Activated gamma-delta T cell treated with anti-CD3 and anti-CD28 coated beads, Interleukin-2, amount 50 U/mL, for 16 hours (primary cell): ENCODE data around the gene BACE2.
A peak's percentile ranks its signal among the peaks of the same experiment; 100 is the strongest.

ENCODE experiments used
- DNase-seq: peaks from one replicate; pipeline ENCODE4 v3.0.0-alpha.2; 2020; ENCODE audit warnings: low read depth

Gene BACE2

DNA sequence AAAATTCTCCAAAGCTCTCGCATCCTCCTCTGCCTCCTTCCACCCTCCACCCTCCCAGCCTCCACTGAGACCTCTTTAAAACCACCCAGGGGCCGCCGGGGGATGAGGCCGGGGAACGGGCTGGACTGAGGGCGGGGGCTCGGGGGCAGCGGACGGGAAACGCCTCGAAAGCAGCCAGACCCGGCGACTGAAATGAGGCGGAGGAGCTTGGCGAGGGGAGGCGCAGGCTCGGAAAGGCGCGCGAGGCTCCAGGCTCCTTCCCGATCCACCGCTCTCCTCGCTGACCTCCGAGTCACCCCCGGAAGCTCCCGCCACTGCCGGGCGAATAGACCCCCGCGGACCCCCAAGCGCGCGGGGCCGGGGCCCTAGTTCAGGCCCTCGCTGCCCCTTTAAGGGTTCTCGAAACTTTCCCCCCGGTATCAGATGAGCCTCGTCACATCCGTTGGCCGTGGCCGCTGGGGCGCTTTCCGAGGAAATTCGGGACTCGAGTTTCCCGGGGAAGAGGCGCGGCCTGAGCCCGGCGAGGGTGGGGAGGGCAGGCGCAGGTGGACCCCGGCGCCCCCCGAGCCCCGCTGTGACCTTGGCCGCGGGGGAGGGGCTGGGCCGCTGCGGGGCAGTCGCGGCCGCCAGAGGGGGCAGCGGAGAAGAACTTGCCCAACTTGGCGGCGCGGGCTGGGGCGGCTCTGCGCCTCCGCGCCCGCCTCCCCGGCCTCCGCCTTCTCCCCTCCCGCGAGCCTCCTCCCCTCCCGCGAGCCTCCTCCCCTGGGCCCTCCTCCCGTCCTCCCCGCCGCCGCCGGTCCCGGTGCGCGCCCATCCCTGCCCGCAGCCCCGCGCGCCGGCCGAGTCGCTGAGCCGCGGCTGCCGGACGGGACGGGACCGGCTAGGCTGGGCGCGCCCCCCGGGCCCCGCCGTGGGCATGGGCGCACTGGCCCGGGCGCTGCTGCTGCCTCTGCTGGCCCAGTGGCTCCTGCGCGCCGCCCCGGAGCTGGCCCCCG lies at the start of gene BACE2:
Gene BACE2, plus strand, starts transcription at position 813 of the 995 bp plus-strand sequence. Its CDS starts 104 bp downstream, at position 917.
- no peak for DNase-seq

DNA sequence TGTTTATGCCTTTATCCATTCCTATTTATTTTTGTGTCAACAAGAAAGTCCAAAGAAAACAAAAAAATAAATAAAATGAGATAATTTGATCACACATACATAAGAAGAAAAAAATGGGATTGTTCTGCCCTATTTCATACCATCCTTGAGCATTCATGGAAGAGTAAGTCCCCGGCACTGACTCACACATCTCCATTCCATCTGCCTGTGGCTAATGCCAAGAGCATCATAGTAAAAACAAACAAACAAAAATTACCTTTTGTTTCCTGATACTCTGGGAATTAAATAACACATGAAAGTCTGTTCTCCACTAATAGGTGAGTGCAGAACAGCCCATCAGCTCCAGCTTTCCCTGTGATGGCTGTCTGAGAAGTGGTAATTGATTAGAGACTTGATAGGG lies 48.1 kb upstream of the BACE2 start:
- no peak for DNase-seq

DNA sequence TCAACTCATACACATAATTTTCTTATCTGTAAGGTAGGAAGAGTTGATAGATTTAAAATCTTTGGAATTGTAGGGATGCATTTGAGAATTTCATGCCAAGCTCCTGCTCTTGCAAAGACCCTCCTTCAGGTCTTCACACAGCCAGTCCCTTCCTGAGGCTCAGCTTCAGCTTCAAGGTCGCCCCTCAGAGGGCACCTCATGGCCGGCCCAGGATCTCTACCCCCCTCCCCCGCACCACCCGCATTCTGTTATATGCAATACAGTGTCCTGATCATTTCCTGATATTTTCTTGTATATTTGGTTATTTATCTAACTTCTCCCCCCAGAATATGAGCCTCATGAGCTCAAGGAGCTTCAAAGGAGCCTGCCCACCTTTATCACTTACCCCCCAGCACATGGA lies 47.0 kb upstream of the BACE2 start:
- DNase-seq: no peak

DNA sequence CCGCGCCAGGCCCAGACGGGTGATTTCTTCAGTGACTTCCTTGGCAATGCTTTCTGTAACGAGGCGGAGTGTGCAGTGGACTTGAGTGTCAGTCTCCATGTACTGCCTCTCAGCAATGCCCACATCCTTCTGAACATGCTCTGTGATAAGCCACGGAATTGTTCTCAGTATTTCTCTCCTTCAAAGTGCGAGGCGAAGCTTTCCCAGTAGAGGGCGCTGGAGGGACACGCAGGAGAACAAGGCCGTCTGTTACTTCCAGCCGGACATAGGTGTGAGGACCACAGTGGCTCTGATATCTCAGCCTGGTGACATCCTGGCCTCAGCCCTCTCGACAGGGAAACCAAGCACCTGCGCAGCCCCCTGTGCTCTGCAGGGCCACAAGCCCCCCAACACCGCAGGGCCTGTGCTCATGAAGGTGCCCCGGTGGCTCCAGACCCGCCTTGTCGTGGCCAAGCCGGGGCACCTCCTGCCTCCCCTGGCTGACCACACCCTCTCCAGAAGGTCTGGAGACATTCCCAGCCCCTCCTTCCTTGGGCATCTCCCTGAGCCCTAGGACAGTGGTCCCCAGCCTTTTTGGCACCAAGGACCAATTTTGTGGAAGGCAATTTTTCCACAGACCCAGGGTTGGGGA lies 46.1 kb upstream of the BACE2 start:
- peak; percentile 7 for DNase-seq

DNA sequence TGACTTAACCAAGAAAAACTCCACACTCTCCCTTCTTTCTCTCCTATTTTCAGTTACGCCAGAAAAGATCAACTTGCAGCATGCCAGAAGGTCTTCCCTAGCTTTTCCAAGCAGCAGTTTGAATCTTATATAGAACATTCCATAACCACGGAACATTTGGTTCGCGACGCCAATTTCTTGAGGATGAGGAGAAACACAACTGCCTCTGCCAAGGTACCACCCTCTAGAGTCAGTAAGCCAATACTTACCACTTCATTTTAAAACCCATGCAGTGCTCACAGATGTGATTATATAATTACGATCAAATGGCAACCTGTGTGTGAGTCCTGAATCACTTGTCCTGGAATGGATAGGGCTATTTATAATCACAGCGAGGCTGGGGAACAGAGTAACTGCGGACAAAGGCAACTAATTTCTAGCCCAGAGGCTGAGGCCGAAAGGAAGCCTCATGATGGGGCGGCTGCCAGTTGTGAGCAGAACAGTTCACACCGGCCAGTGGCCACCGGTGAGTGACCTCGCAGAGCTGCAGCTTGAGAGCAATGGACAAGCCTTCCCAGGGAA lies 43.2 kb upstream of the BACE2 start:
- no peak for DNase-seq

DNA sequence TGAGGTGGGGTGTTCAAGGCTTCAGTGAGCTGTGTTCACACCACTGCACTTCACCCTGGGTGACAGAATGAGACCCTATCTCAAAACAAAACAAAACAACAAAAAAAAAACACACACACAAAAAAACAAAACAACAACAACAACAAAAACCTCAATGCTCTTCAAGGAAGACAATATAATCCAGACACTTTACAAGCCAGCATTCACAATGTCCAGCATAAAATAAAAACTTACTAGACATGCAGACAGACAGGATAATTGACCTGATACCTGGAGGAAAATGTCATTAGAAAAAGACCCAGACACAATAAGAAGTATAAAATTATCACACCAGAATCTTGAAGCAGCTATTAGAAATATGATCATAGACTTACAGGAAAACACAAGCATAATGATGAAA lies 39.0 kb upstream of the BACE2 start:
- DNase-seq: no peak

DNA sequence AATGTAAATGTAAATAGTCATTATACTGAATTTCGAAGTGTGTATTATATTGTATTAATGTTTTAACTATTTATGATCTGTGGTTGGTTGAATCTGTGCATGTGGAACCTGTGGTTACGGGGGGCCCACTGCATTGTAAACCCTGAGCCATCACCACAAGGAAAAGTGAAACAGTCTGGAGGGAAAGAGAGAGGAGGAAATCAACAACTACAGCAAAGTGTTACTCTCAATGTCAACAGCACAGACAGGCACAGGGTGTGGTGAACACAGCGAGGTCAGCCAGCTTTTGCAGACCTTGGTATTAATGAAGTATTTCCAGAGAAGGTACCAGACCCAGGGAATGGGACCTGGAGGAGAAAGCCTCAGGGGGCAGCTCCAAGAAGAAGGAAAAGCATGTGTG lies 37.1 kb upstream of the BACE2 start:
- no peak for DNase-seq

DNA sequence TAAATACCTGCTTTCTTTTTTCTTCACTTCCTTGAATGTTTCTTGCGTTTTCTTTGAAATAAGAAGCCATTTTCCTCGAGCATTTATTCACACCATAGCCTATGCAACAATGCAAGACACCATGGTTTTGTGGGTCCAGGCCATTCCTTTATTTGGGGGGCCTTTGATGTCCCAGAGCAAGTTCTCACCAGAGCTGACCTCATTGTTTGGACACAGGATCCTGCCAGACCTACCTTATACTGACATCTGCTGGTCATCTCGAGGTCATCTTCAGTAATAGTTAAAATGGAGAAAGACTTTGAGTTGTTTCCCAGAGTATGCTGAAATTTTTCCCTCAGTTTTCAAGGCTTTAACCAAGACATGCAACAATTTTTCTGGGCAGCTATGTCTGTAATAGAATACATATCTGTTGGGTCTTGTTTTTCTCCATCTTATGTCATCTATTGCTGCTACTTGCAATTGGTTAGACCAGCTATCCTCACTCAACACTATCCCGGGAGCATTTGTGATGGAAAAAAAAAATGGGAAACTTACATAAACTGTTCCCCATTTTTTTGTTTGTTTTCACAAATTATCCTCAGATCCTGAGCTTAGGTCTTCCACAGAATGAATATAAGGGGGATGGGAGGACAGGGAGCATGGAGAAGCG lies 34.0 kb upstream of the BACE2 start:
- no peak for DNase-seq

DNA sequence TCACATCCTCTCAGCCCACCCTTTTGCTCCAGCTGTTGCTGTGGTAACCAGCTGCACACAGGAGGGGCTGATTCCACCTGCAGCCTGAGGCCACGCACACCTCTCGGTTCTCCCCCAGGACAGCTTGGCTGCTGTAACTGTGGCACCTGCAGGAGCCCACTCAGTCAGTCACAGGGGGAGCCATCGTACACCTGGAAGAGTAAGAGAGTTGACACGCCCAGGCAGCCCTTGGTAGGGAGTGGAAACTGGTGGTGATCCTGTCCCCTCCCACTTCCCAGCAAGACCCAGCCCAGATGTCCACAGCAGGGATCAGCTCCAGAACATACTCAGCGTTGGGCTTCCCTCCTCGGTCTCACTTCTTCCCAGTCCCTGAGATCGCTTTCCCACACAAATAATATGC lies 32.2 kb upstream of the BACE2 start:
- DNase-seq: no peak

DNA sequence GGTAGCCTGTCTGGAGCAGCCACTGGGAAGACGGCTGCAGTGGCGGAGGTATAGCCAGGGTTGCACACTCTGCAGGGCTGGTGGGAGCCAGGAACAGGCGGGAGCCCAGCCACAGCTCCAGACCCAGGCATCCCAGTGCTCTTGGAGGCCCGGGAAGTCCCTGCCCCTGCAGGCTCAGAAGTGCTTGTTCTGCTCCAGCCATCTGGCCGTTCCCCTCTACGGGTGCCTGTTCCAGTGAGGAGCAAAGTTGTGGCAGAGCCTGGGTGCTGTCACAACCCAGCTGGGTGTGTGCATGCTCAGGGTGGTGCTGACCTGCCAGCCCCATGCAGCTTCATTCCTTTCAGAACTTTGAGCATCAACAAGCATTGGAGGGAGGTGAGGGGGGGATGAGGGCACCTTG lies 31.7 kb upstream of the BACE2 start:
- no peak for DNase-seq

DNA sequence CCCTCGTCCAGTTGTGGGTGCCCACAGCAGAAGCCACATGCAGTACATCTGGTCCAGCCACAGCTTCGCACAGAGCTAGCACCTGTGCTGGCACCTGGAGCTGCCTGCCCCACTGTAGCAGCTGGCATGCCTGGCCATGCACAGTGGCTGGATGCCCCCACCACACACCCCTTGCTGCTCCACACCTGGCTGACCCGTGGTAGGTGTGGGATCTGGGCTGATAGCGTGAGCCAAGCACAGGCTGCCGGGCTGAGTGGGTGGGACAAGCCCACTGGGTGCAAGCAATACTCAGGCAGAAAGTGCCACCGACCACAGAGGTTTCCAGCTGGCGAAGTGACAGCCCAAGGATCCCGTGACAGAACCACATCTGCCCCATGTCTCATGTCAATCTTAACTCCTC lies 30.6 kb upstream of the BACE2 start:
- no peak for DNase-seq

DNA sequence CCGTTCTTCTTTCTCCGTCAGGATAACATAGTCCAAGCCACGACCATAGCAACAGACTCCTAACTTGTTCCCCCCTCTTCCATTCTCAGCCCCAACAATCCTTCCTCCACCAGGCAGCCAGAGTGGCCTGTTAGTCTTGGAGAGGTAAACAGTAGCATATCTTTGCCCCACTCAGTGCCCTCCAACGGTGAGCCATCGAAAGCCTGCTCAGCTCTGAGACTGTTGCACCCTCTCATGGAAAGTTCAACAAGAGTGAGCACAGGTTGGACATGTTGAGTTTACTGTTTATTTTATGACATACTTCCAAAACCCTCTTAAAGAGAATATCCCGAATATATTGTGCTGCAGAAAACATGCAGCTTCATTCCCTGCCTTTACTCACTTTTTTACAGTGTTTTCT lies 30.1 kb upstream of the BACE2 start:
- no peak for DNase-seq

DNA sequence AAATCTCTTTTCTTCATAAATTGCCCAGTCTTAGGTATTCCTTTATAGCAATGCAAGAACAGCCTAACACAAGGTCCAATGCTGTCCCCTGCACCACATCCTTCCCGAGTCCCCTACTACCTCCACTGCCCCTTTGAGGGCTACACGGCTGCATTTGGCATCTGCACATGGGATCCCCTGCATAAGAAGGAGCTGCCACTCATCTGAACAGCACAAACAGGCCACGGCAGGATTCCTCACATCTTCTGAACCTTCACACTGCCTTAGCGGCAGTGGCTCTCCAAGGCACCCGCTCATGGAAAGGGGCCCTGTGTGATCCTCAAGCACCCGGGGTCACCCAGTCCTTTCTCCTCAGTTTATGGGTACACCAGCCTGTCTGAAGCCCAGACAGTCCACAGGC lies 29.2 kb upstream of the BACE2 start:
- DNase-seq: no peak

DNA sequence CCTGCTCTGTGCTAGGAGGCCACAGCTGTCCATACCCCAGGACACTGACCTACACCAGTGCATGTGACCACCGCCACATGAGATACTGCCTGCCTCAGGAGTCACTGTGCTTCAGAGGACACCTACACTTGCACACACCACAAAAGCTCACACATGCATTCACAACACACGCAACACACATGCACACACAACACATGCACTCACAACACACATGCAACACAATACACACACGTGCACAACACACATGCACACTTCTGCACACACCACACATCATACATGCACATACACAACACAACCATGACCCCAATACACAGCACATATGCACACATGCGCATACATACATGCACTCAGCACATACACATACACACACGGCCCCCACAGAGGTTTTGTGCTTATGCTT lies 28.7 kb upstream of the BACE2 start:
- DNase-seq: no peak

DNA sequence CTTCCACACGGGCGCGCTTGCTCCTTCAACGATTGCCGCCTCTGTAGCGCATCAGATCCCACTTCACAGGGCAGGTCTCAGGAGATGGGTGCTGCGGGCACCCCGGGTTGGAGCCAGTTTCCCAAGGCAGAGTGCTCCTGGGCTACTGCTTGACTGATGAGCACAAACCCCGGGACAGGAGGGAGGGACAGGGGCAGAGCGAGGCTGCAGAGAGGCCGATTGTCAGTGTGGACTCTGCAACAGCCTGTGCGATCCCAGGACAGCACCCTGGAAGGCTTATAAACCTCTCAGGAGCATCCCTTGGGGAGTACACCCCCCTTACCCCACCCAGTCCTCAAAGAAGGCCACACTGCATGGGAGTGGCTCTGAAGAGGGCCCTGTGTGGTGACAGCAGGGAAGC lies 28.0 kb upstream of the BACE2 start:
- no peak for DNase-seq

DNA sequence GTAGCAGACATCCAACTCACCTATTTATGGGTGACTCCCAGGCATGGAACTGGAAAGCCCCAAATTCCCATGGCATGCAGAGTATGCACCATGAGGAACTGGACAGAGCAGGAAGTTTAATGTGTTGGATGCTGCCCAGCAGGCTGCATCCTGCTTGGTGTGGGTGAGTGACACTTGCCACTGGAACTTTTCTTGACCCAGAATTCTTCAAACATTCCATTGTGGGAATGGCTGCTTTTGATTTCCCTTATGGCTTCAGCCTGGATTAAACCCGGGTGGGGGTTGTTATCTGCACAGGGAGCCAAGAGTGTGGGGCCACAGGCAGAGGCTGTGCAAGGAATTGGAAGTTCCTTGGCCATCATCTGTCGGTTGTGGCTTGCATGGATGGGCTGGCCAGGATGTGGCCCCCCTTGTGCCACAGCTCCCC lies 26.9 kb upstream of the BACE2 start:
- no peak for DNase-seq

DNA sequence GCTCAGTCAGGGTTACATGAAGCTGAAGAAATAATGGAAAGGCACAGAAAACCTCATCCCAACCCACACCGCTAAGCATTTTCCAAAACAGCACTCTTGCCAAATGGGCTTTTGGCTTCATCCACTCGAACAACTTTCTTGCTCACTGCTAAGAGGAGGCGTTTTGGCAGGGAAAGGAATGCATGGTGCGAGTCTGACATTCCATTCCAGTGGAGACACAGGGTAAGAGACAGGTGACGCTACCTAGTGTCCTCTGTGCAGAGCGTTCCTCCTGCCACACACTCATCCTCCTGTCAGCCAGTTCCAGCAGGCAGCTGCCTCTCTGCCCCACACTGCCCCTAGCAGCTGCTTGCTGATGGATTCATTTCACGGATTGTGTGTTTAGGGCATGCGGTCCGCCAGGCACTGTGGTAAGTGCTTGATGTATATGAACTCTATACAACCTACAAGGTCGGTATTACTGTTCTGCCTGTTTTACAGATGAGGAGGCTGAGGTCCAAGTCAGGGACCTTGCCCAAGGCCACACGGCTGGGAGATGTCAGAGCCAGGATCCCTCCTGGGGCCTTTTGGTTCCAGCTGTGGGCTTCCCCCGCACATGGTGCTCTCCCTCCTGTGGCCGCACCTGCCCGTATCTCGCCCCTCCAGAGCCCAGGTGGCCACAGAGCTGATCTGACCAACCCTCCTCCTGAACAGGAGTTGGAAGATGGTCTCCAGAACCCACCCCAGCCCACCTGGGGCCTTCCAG lies 25.7 kb upstream of the BACE2 start:
- DNase-seq: no peak

DNA sequence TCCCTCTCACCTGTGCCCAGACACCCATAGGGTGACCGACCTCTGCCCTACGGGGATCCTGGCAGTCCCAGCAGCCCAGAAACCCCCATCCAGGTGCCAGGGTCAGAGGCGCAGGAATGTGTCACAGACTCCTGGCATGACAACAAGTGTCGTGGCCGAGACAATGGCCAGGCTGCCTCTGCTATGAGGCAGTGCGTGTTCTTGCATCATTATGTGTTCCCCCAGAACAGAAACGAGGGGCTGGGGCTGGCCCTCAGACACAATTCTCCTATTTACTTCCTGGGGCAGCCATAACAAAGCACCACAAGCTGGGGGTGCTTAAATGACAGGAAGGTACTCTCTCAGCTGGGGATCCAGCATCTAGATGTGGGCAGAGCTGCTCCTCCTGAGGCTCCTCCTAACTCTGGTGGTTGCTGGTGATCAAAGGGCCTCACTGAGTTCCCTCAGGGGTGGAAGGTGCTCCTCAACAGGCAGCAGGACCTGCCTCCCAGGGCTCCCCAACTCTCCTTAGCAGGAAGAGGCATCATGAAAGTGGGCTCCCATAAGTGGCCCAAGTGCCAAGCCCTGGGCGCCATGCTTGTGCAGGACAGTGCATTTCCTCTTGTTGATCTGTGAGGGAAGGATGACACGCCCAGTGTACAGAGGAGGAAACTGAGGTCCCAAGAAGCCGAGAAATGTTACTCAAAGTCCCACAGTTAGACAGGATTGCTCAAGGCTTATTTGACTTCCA lies 24.2 kb upstream of the BACE2 start:
- DNase-seq: no peak

DNA sequence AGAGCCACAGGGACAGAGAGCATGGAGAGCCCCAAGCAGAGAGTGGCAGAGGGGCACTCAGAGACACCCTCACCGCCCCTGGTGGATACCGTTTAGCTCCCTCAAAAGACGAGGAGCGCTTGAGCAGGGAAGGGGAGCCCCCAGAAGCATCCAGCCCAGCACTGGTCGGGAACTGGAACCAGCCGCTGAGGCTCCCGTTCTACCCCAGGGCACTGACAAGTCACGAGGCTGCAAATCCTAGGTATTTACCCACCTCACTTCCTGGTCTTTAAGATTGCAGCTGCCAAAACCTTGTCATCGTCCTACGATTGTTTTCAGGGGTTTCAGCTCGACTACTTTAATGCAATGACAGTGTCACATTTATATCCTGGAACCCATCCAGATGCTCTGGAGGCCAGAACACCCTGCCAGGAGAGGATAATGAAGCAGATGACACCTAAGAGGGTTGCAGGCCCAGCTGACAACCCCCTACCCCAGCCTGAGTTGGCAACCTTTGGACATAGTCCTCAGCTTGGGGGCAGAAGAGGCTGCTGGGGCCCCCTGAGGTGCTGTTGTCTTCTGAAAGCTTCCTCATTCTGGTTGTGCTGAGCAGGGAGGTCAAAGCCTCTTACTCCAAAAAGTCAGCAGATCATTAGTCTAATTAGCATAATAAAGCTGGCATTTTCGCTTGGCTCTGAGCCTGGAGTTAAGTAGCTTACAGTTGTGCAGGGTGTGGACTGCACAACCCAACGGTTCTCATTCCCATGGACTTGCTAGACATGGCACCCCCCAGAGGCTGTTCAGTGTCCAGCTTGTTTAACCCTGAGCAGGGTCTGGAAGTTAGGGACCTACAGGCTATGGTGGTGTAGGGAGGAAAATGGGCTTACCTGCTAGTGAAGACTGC lies 20.6 kb upstream of the BACE2 start:
- no peak for DNase-seq

DNA sequence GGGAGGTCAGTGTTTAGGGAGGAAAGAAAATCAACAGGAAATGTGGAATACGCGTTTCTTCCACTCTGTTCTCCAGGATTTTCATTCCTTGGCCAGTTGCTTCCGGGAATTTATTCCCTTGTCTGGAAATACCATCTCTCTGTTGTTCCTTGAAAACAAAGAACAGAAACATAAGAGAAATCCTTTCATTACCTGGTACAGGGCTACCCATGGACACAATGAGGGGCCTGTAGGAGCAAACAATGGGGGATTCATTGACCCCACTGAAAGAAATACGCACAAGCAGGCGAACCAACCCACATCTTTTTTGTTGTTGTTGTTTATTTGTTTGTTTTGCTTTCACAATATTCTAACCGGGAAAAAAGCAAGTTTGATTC lies 20.0 kb upstream of the BACE2 start:
- no peak for DNase-seq
